H1 (cell line): Measurements from ENCODE around the gene UNK. TPM values are rescaled to one million over a fixed set of nuclear protein-coding genes. Genes with fewer than 3 reads are reported as not detected.

ENCODE experiments used
- CHD1 ChIP-seq: IDR thresholded peaks from 2 replicates; pipeline ENCODE4 v1.6.1; 2012; ENCODE audit warnings: low read depth, low read length, improper control_type of control experiment
- NANOG ChIP-seq: IDR thresholded peaks from 2 replicates; pipeline ENCODE4 v1.6.1; 2011; ENCODE audit warnings: low read length, low read depth, mild to moderate bottlenecking, inconsistent platforms; ENCODE audit not compliant: insufficient read depth, poor library complexity, severe bottlenecking
- PHF8 ChIP-seq: fragments of 200-600 bp; sonication (generic); conservative IDR thresholded peaks from 2 replicates; pipeline ENCODE4 v1.7.1; 2012; ENCODE audit warnings: low read depth, mild to moderate bottlenecking, inconsistent platforms, low read length, moderate library complexity
- SIRT6 ChIP-seq: IDR thresholded peaks from one replicate; pipeline ENCODE4 v1.7.1; 2012; ENCODE audit warnings: low read length, inconsistent platforms
- TBP ChIP-seq: IDR thresholded peaks from 2 replicates; pipeline ENCODE4 v1.6.1; 2011; ENCODE audit warnings: low read depth, low read length, improper control_type of control experiment
- TEAD4 ChIP-seq: IDR thresholded peaks from 2 replicates; pipeline ENCODE4 v1.6.1; 2012; ENCODE audit warnings: low read depth, low read length, inconsistent platforms, mixed read lengths
- YY1 ChIP-seq: IDR thresholded peaks from 2 replicates; pipeline ENCODE4 v1.6.1; 2011; ENCODE audit warnings: low read depth, mild to moderate bottlenecking, low read length
- ZNF274 ChIP-seq: IDR thresholded peaks from 2 replicates; pipeline ENCODE4 v1.7.0; 2012; ENCODE audit warnings: low read length, borderline replicate concordance; ENCODE audit errors: extremely low read depth
- polyA plus RNA-seq, 7 experiments: library from polyadenylated mRNA; depleted of rRNA in 3 of 7; stranded (reverse) in 5 of 7; unstranded in 2 of 7; fragments of >200 nt in 5 of 7; fragments of 200-250 nt in 2 of 7; gene quantifications; 1 replicate in 5 of 7; 2 replicates in 1 of 7; 4 replicates in 1 of 7; pipeline versions ENCODE4 v1.2.1 to v1.2.3, GENCODE V29; 2011 to 2013; ENCODE audit warnings: missing spikeins in 2 of 7, mixed read lengths in 2 of 7
- total RNA-seq: library from RNA; stranded (reverse); fragmentation: NEBNext Ultra II Directional; extraction: Animal tissue kit (Norgen Biotek cat#: 25700); gene quantifications from 2 replicates; pipeline ENCODE4 v1.2.1, GENCODE V29; 2021
- TF ChIP-seq, protein P1 (sequence below): fragments of 300-600 bp; sonication (generic); IDR thresholded peaks from 2 replicates; pipeline ENCODE4 v1.7.1; 2012; ENCODE audit warnings: low read length, moderate library complexity, mild to moderate bottlenecking, inconsistent platforms; ENCODE audit not compliant: insufficient replicate concordance
- TF ChIP-seq, protein P2 (sequence below): IDR thresholded peaks from 2 replicates; pipeline ENCODE4 v1.6.1; 2011; ENCODE audit warnings: low read depth, mild to moderate bottlenecking, low read length; ENCODE audit not compliant: insufficient read depth

Gene UNK
- total and polyA plus RNA-seq, 2 of the 8 experiments (the other 6 are each of a cell fraction or from before 2014, with no cell fraction given) = 24.2 to 33.3 TPM

DNA sequence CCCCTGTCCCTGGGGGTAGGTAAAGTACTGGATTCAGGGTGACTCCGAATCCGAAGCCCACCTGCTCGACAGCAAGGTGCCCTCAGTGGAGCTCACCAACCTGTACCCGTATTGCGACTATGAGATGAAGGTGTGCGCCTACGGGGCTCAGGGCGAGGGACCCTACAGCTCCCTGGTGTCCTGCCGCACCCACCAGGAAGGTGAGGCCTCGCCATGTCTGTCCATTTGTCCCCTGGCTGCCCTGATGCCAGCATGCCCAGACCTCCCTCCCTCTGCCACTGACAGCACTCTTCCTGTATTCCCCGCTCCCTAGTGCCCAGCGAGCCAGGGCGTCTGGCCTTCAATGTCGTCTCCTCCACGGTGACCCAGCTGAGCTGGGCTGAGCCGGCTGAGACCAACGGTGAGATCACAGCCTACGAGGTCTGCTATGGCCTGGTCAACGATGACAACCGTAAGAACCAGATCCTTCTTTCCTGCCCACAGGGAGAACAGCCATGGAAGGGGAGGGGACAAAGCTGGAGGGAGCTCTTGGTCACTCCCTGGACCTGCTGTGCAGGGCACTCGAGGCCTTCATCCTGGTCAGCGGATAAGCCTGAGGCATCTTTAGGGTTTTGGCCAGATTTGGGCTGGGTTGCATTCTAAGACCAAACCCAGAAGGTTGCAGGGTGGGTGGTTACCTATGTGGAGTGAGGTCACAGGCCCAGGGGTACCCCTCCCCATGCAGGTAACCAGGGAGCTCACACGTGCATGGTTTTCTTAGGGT is 33.8 kb upstream of the UNK start (continued):
- TF ChIP-seq, protein P1, sequence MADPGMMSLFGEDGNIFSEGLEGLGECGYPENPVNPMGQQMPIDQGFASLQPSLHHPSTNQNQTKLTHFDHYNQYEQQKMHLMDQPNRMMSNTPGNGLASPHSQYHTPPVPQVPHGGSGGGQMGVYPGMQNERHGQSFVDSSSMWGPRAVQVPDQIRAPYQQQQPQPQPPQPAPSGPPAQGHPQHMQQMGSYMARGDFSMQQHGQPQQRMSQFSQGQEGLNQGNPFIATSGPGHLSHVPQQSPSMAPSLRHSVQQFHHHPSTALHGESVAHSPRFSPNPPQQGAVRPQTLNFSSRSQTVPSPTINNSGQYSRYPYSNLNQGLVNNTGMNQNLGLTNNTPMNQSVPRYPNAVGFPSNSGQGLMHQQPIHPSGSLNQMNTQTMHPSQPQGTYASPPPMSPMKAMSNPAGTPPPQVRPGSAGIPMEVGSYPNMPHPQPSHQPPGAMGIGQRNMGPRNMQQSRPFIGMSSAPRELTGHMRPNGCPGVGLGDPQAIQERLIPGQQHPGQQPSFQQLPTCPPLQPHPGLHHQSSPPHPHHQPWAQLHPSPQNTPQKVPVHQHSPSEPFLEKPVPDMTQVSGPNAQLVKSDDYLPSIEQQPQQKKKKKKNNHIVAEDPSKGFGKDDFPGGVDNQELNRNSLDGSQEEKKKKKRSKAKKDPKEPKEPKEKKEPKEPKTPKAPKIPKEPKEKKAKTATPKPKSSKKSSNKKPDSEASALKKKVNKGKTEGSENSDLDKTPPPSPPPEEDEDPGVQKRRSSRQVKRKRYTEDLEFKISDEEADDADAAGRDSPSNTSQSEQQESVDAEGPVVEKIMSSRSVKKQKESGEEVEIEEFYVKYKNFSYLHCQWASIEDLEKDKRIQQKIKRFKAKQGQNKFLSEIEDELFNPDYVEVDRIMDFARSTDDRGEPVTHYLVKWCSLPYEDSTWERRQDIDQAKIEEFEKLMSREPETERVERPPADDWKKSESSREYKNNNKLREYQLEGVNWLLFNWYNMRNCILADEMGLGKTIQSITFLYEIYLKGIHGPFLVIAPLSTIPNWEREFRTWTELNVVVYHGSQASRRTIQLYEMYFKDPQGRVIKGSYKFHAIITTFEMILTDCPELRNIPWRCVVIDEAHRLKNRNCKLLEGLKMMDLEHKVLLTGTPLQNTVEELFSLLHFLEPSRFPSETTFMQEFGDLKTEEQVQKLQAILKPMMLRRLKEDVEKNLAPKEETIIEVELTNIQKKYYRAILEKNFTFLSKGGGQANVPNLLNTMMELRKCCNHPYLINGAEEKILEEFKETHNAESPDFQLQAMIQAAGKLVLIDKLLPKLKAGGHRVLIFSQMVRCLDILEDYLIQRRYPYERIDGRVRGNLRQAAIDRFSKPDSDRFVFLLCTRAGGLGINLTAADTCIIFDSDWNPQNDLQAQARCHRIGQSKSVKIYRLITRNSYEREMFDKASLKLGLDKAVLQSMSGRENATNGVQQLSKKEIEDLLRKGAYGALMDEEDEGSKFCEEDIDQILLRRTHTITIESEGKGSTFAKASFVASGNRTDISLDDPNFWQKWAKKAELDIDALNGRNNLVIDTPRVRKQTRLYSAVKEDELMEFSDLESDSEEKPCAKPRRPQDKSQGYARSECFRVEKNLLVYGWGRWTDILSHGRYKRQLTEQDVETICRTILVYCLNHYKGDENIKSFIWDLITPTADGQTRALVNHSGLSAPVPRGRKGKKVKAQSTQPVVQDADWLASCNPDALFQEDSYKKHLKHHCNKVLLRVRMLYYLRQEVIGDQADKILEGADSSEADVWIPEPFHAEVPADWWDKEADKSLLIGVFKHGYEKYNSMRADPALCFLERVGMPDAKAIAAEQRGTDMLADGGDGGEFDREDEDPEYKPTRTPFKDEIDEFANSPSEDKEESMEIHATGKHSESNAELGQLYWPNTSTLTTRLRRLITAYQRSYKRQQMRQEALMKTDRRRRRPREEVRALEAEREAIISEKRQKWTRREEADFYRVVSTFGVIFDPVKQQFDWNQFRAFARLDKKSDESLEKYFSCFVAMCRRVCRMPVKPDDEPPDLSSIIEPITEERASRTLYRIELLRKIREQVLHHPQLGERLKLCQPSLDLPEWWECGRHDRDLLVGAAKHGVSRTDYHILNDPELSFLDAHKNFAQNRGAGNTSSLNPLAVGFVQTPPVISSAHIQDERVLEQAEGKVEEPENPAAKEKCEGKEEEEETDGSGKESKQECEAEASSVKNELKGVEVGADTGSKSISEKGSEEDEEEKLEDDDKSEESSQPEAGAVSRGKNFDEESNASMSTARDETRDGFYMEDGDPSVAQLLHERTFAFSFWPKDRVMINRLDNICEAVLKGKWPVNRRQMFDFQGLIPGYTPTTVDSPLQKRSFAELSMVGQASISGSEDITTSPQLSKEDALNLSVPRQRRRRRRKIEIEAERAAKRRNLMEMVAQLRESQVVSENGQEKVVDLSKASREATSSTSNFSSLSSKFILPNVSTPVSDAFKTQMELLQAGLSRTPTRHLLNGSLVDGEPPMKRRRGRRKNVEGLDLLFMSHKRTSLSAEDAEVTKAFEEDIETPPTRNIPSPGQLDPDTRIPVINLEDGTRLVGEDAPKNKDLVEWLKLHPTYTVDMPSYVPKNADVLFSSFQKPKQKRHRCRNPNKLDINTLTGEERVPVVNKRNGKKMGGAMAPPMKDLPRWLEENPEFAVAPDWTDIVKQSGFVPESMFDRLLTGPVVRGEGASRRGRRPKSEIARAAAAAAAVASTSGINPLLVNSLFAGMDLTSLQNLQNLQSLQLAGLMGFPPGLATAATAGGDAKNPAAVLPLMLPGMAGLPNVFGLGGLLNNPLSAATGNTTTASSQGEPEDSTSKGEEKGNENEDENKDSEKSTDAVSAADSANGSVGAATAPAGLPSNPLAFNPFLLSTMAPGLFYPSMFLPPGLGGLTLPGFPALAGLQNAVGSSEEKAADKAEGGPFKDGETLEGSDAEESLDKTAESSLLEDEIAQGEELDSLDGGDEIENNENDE = no peak
- no peak for TF ChIP-seq TBP
- no peak for TF ChIP-seq ZNF274
- TF ChIP-seq TEAD4 = no peak
- no peak for TF ChIP-seq NANOG
- TF ChIP-seq, protein P2, sequence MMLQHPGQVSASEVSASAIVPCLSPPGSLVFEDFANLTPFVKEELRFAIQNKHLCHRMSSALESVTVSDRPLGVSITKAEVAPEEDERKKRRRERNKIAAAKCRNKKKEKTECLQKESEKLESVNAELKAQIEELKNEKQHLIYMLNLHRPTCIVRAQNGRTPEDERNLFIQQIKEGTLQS = no peak
- TF ChIP-seq YY1 = no peak
- TF ChIP-seq CHD1 = no peak
- TF ChIP-seq SIRT6 = no peak
- no peak for TF ChIP-seq PHF8
